ENCODE measurements around the gene PNLIPRP2.
A peak's percentile ranks its signal among the peaks of the same experiment; 100 is the strongest.

PNLIPRP2 gene

DNA sequence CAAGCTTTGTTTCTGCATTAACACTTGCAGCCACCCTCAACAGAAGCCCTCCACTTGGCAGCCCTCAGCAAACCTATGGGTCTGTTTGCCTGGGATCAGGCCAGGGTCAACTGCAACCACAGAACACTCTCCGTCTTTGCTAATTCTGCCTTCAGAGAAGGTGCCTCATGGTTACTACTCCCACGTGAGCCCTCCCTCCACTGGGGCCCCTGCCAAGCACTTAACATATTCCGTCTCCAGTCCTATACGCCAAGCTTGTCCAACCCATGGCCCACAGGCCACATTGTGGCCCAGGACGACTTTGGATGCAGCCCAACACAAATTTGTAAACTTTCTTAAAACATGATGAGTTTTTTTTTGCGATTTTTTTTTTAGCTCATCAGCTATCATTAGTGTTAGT is 66.9 kb downstream of the PNLIPRP2 start:
- TF ChIP-seq CTCF (IDR thresholded peaks at IDR 0.05; ENCODE audit: low read depth, low read length) = no peak
- Histone ChIP-seq H3K36me3 (no peaks in the 10 kb centered on the region; the same call in none of the 2 replicates), H3K27me3 (ENCODE audit: insufficient read depth, low read depth, severe bottlenecking) (no peaks in the 10 kb centered on the region), H3K9me3 (ENCODE audit: severe bottlenecking) (no peaks in the 10 kb centered on the region), H3K27ac (no peak overlapping the region), H3K4me3 (ENCODE audit: low read depth, low read length) (no peak overlapping the region)
- no peak for DNase-seq

DNA sequence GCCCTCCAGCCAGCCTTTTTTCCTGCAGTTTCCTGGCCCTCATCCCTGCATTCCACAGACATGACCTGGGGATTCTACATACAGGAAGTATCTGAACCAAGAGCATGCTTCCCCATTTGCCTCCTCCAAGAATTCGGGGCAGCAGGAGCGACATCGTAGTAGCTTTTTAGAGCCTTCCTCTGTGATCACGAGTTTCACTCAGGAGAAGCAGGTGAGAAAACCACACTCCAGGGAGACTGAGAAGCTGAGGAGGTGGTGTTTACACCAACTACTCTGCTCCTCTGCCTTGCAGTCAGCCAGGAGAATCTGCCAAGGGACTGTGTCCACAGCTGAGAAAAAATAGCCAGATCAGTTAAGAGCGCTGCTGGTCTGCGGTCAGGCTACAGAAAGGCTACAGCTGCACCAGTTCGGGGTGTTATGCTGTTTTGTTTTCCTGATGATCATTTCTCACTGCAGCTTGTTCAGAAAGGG is 67.5 kb downstream of the PNLIPRP2 start:
- no peaks in the 10 kb centered on the region for H3K9me3 ChIP-seq (ENCODE audit: severe bottlenecking)
- H3K36me3 ChIP-seq = no peaks in the 10 kb centered on the region; the same call in 1 of the 2 replicates
- no peaks in the 10 kb centered on the region for H3K27me3 ChIP-seq (ENCODE audit: insufficient read depth, low read depth, severe bottlenecking)
- no peak overlapping the region for H3K4me3 ChIP-seq (ENCODE audit: low read depth, low read length)
- H3K27ac ChIP-seq = no peak overlapping the region
- TF ChIP-seq CTCF (IDR thresholded peaks at IDR 0.05; ENCODE audit: low read depth, low read length) = no peak
- no peak for DNase-seq

DNA sequence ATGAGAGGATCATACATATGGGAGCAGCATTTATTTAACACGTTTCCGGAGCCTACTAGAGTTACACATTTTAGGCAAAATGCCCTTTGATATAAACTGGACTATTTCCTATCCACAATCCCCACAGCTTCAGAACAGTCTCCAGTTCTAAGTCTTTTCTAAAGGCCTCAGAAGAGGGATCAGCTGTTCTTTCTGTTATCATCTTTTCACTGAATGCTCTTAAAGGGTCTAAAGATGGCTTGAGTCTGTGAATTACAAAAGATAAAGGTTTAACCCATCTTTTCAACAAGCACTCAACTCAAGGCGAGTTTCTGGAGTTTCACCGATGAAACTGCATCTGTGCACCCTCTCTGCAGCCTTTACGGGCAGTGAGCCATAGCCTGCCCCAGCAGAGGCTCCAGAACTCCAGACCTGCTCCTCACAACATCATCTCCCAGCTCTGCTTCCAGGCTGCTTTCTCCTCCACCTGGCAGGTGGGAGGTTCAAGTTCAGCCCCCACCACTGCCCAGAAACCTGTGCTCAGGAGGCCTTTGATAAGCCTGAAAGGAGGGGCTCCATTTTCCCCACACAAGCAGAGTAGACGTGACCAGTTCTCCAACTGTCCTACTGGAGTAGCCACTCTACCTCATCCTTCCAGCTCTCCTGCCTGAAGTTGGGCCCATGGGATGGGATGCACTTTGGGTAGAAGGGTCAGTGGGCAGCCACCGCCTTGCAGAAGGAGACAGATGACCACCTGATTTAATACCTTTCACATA is 68.2 kb downstream of the PNLIPRP2 start:
- H3K36me3 ChIP-seq = no peaks in the 10 kb centered on the region; the same call in 1 of the 2 replicates
- no peaks in the 10 kb centered on the region for H3K9me3 ChIP-seq (ENCODE audit: severe bottlenecking)
- H3K27ac ChIP-seq = no peak overlapping the region
- H3K4me3 ChIP-seq (ENCODE audit: low read depth, low read length) = no peak overlapping the region
- no peak for TF ChIP-seq CTCF (IDR thresholded peaks at IDR 0.05; ENCODE audit: low read depth, low read length)
- DNase-seq = no peak
- H3K27me3 ChIP-seq (ENCODE audit: insufficient read depth, low read depth, severe bottlenecking) = no peaks in the 10 kb centered on the region

GRCh38 chr10:116689744-116690143 is 69.0 kb downstream of the PNLIPRP2 start:
- TF ChIP-seq CTCF (IDR thresholded peaks at IDR 0.05; ENCODE audit: low read depth, low read length) = no peak
- no peak for DNase-seq
- H3K27ac ChIP-seq = no peak overlapping the region

GRCh38 chr10:116690356-116691322 is 69.9 kb downstream of the PNLIPRP2 start:
- peak; percentile 42; the same call in 1 of the 2 replicates for TF ChIP-seq CTCF (IDR thresholded peaks at IDR 0.05; ENCODE audit: low read depth, low read length)
- Histone ChIP-seq H3K4me3 (ENCODE audit: low read depth, low read length) (no peak overlapping the region), H3K9me3 (ENCODE audit: severe bottlenecking) (no peaks in the 10 kb centered on the region), H3K36me3 (no peaks in the 10 kb centered on the region; the same call in 1 of the 2 replicates), H3K27me3 (ENCODE audit: insufficient read depth, low read depth, severe bottlenecking) (no peaks in the 10 kb centered on the region), H3K27ac (no peak overlapping the region)
- DNase-seq = peak; percentile 26

More at GRCh38 chr10:116689744-116690143, 69.0 kb downstream of the PNLIPRP2 start:
- no peaks in the 10 kb centered on the region for H3K9me3 ChIP-seq (ENCODE audit: severe bottlenecking)
- no peak overlapping the region for H3K4me3 ChIP-seq (ENCODE audit: low read depth, low read length)
- H3K36me3 ChIP-seq = no peaks in the 10 kb centered on the region; the same call in 1 of the 2 replicates
- no peaks in the 10 kb centered on the region for H3K27me3 ChIP-seq (ENCODE audit: insufficient read depth, low read depth, severe bottlenecking)
